ENCODE data around the gene MAFF.

MAFF gene

GRCh38 chr22:38212442-38212841 is 10.6 kb downstream of the MAFF start:
- H3K4me3 ChIP-seq (replicated peaks; ENCODE audit: low read depth, low read length): no peak overlapping the region
- TF ChIP-seq CTCF (IDR thresholded peaks at IDR 0.05; ENCODE audit: low read depth, low read length, missing control alignments): no peak
- DNase-seq (ENCODE audit: extremely low read depth, low read depth): no peak

GRCh38 chr22:38213319-38213989 is 11.7 kb downstream of the MAFF start:
- DNase-seq (ENCODE audit: extremely low read depth, low read depth): no peak
- no peak for TF ChIP-seq CTCF (IDR thresholded peaks at IDR 0.05; ENCODE audit: low read depth, low read length, missing control alignments)
- H3K4me3 ChIP-seq (replicated peaks; ENCODE audit: low read depth, low read length): no peak overlapping the region

GRCh38 chr22:38213990-38214301 is 12.2 kb downstream of the MAFF start:
- DNase-seq (ENCODE audit: extremely low read depth, low read depth): no peak
- peak overlapping the region; percentile 13; the same call in 1 of the 2 replicates for H3K4me3 ChIP-seq (replicated peaks; ENCODE audit: low read depth, low read length)
- no peak for TF ChIP-seq CTCF (IDR thresholded peaks at IDR 0.05; ENCODE audit: low read depth, low read length, missing control alignments)

- DNase-seq (ENCODE audit: extremely low read depth, low read depth): no peak
- TF ChIP-seq CTCF (IDR thresholded peaks at IDR 0.05; ENCODE audit: low read depth, low read length, missing control alignments): no peak
- peak overlapping the region; percentile 13; the same call in 1 of the 2 replicates for H3K4me3 ChIP-seq (replicated peaks; ENCODE audit: low read depth, low read length)
Measured at GRCh38 chr22:38214302-38215056, 12.7 kb downstream of the MAFF start.

- no peak for TF ChIP-seq CTCF (IDR thresholded peaks at IDR 0.05; ENCODE audit: low read depth, low read length, missing control alignments)
- DNase-seq (ENCODE audit: extremely low read depth, low read depth): no peak
- H3K4me3 ChIP-seq (replicated peaks; ENCODE audit: low read depth, low read length): no peak overlapping the region
Measured at GRCh38 chr22:38215156-38216038, 13.6 kb downstream of the MAFF start.

- H3K4me3 ChIP-seq (replicated peaks; ENCODE audit: low read depth, low read length): no peak overlapping the region
- DNase-seq (ENCODE audit: extremely low read depth, low read depth): peak; percentile 75
- TF ChIP-seq CTCF (IDR thresholded peaks at IDR 0.05; ENCODE audit: low read depth, low read length, missing control alignments): no peak
Measured at GRCh38 chr22:38218661-38219622, 17.1 kb downstream of the MAFF start.
